ENCODE data around the gene RAPGEF4.

DNA sequence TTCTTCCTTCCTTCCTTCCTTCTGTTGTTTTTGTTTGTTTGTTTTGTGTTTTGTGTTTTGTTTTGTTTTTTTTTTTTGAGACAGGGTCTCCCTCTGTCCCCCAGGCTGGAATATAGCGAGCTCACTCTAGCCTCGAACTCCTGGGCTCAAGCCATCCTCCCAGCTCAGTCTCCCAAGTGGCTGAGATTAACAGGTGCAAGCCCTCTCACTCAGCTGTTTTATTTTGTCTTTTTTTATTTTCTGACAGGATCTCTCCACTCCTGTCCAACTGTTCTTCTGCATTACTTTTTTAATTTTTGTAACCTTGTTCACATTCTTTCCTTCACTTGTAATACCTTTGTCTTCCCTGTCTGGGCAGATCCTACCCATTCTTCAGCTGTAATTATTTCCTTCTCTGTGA is 363.6 kb downstream of the RAPGEF4 start:
- no peak for TF ChIP-seq EZH2 (IDR thresholded peaks at IDR 0.05; ENCODE audit: borderline replicate concordance, insufficient read depth, low read depth, low read length, poor library complexity, severe bottlenecking)
- TF ChIP-seq CTCF (IDR thresholded peaks at IDR 0.05), result no peak

Measured in B cell (primary cell).